ACC112 (cell line): ENCODE measurements around the gene TMSB4X.

Experiments
- H2AFZ ChIP-seq: fragments of 200-600 bp; sonication (generic); one replicate; pipeline ENCODE4 v1.6.0; 2017; ENCODE audit warnings: antibody characterized with exemption, low read length; ENCODE audit not compliant: unreplicated experiment
- H3K27ac ChIP-seq: fragments of 200-600 bp; sonication (generic); 2 replicates; pipeline ENCODE4 v1.5.1; 2014; ENCODE audit warnings: low read depth, mild to moderate bottlenecking, antibody characterized with exemption, low read length, moderate library complexity
- H3K27me3 ChIP-seq: fragments of 200-600 bp; sonication (generic); 2 replicates; pipeline ENCODE4 v1.6.1; 2014; ENCODE audit warnings: mild to moderate bottlenecking, antibody characterized with exemption, low read length, moderate library complexity, mixed read lengths; ENCODE audit not compliant: insufficient read depth
- H3K36me3 ChIP-seq: fragments of 200-600 bp; sonication (generic); 2 replicates; pipeline ENCODE4 v1.6.1; 2016; ENCODE audit warnings: mild to moderate bottlenecking, antibody characterized with exemption, low read length, moderate library complexity, mixed read lengths; ENCODE audit not compliant: insufficient read depth
- H3K4me1 ChIP-seq: fragments of 200-600 bp; sonication (generic); one replicate; pipeline ENCODE4 v1.6.1; 2016; ENCODE audit warnings: low read length, mixed read lengths; ENCODE audit not compliant: insufficient read depth, unreplicated experiment, control insufficient read depth
- H3K4me3 ChIP-seq: fragments of 200-600 bp; sonication (generic); 2 replicates; pipeline ENCODE4 v1.5.1; 2014; ENCODE audit warnings: mild to moderate bottlenecking, low read depth, low read length
- H3K79me2 ChIP-seq: fragments of 200-600 bp; sonication (generic); one replicate; pipeline ENCODE4 v1.6.0; 2016; ENCODE audit warnings: low read length; ENCODE audit not compliant: control insufficient read depth, unreplicated experiment, insufficient read depth

The TMSB4X gene

DNA sequence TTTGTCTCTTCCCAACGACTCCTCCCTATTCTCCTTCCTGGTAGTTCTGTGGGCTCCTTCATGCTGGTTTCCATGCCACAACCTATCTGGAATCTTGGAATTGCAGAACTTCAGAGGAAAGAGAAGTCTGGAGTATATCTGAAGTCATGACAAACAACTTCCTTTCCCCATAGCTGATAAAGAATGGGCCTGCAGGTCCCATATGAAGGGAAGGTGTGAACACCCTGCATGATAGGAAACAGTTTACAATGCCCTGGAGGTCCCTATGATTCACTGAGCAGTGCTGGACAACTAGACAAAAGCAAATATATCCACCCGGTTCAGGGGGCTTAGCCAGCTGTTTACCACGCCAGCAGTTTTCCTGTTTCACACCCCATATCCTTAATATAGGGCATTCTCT, 50.1 kb downstream of the TMSB4X start:
- Histone ChIP-seq H3K36me3 (no peaks in the 10 kb centered on the region), H2AFZ (no peak overlapping the region), H3K4me1 (peaks cover 37% of the 10 kb centered on the region), H3K27me3 (no peaks in the 10 kb centered on the region), H3K4me3 (no peak overlapping the region), H3K27ac (no peak overlapping the region), H3K79me2 (no peaks in the 10 kb centered on the region)
